Natural killer cell (primary cell): ENCODE measurements around the gene MAPK4. TPM values are rescaled to one million over a fixed set of nuclear protein-coding genes. Genes with fewer than 3 reads are reported as not detected.

ENCODE experiments used
- ATAC-seq, 3 donors: fragments of 150-1000 bp in 2 of 3; fragments of 200-7000 bp in 1 of 3; cut with Tn5 transposase; 1 replicate in 1 of 3; 2 replicates in 2 of 3; pipeline ENCODE4 v1.10.0; 2021; ENCODE audit warnings: mild to moderate bottlenecking in 2 of 3, moderate library complexity in 2 of 3
- DNase-seq, 2 donors: peaks; one replicate each; pipeline versions ENCODE4 v3.0.0 to v3.0.0-alpha.2; 2013 to 2021; ENCODE audit warnings: mixed read lengths in 1 of 2
- H3K27ac ChIP-seq: one replicate; pipeline ENCODE4 v1.5.1; 2013; ENCODE audit warnings: mild to moderate bottlenecking, low read length
- H3K27me3 ChIP-seq: one replicate; pipeline ENCODE4 v1.6.1; 2013; ENCODE audit warnings: low read length; ENCODE audit not compliant: control insufficient read depth, insufficient read depth
- H3K36me3 ChIP-seq: one replicate; pipeline ENCODE4 v1.6.1; 2013; ENCODE audit warnings: low read length; ENCODE audit not compliant: control insufficient read depth, insufficient read depth
- H3K4me1 ChIP-seq: one replicate; pipeline ENCODE4 v1.6.1; 2013; ENCODE audit warnings: low read length; ENCODE audit not compliant: control insufficient read depth, insufficient read depth
- H3K4me3 ChIP-seq: one replicate; pipeline ENCODE4 v1.5.1; 2013; ENCODE audit warnings: low read length
- H3K9me3 ChIP-seq: one replicate; pipeline ENCODE4 v1.6.1; 2013; ENCODE audit warnings: low read length; ENCODE audit not compliant: control insufficient read depth, insufficient read depth
- H3K27ac Mint-ChIP-seq, 2 donors: one replicate each; pipeline ENCODE4 v1.8.0; 2022; ENCODE audit warnings: mild to moderate bottlenecking in 2 of 2, mixed read lengths in 2 of 2, moderate library complexity in 1 of 2
- H3K27me3 Mint-ChIP-seq, 2 donors: one replicate each; pipeline ENCODE4 v1.8.0; 2022; ENCODE audit warnings: low read depth in 2 of 2, mixed read lengths in 2 of 2
- H3K36me3 Mint-ChIP-seq: one replicate; pipeline ENCODE4 v1.8.0; 2022; ENCODE audit warnings: mixed read lengths
- H3K4me1 Mint-ChIP-seq, 2 donors: one replicate each; pipeline ENCODE4 v1.8.0; 2022; ENCODE audit warnings: mixed read lengths in 2 of 2
- H3K4me3 Mint-ChIP-seq: one replicate; pipeline ENCODE4 v1.8.0; 2022; ENCODE audit warnings: mild to moderate bottlenecking, moderate library complexity, mixed read lengths
- H3K9me3 Mint-ChIP-seq, 2 donors: one replicate each; pipeline ENCODE4 v1.8.0; 2022; ENCODE audit warnings: mixed read lengths in 2 of 2
- WGBS: methylation state at CpG from one replicate; pipeline ENCODE4 v1.1.7; 2013; ENCODE audit warnings: missing lambda C conversion rate; ENCODE audit not compliant: insufficient coverage; 5-methylcytosine and 5-hydroxymethylcytosine counted together
- intact Hi-C: fragments of 100-400 bp; cut with micrococcal nuclease; formaldehyde crosslinking; loops from one replicate; pipeline ENCODE4 v1.14.2; 2022
- total RNA-seq, 4 donors: library from RNA; stranded (reverse); fragments of 120-200 nt in 1 of 4; gene quantifications; one replicate each; pipeline versions ENCODE4 v1.2.3 to v1.2.4, GENCODE V29; 2013 to 2022
- TF ChIP-seq, protein P1 (sequence below): fragments of 200-600 bp; IDR thresholded peaks from one replicate; pipeline ENCODE4 v1.8.0; 2022; ENCODE audit warnings: antibody characterized with exemption

MAPK4 gene
- total RNA-seq, 3 donors from 2014 or later (not counting 1 experiment from before 2014, with no cell fraction given): not detected

DNA sequence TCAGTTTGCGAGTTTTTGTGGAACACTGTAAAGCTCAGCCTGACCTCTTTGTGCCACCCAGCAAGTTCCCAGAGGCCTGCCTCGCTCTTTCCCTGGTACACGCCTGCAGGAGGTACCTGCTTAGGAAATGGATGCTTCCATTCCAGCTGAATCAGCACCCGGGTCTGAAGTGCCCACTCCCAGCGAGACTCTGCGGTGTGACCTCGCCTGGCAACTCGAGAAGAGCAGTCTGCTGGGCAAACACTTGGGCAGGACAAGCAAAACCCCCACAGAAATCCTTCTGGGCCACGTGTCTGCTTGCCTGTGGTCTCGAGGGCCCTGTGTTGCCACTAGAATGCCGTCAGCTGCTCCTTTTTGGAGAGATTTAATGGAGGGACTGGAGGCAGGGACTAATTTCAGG, 127.6 kb downstream of the MAPK4 start:
- Mint-ChIP-seq H3K36me3 (no peaks in the 10 kb centered on the region), H3K4me3 (no peak overlapping the region), H3K9me3 (no peaks in the 10 kb centered on the region), H3K4me1 (no peaks in the 10 kb centered on the region), H3K27me3 (peaks cover 0 to 3% of the 10 kb centered on the region in 2 donors), H3K27ac (no peak overlapping the region)
- Histone ChIP-seq H3K4me1 (no peaks in the 10 kb centered on the region), H3K4me3 (no peak overlapping the region), H3K36me3 (no peaks in the 10 kb centered on the region), H3K27ac (no peak overlapping the region), H3K27me3 (no peaks in the 10 kb centered on the region), H3K9me3 (no peaks in the 10 kb centered on the region)
- TF ChIP-seq, protein P1, sequence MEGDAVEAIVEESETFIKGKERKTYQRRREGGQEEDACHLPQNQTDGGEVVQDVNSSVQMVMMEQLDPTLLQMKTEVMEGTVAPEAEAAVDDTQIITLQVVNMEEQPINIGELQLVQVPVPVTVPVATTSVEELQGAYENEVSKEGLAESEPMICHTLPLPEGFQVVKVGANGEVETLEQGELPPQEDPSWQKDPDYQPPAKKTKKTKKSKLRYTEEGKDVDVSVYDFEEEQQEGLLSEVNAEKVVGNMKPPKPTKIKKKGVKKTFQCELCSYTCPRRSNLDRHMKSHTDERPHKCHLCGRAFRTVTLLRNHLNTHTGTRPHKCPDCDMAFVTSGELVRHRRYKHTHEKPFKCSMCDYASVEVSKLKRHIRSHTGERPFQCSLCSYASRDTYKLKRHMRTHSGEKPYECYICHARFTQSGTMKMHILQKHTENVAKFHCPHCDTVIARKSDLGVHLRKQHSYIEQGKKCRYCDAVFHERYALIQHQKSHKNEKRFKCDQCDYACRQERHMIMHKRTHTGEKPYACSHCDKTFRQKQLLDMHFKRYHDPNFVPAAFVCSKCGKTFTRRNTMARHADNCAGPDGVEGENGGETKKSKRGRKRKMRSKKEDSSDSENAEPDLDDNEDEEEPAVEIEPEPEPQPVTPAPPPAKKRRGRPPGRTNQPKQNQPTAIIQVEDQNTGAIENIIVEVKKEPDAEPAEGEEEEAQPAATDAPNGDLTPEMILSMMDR: no peak
- 75% methylated on average over 11 of the region's 11 CpGs for WGBS
- DNase-seq (no peak), ATAC-seq (no peak)
- intact Hi-C loops: no loop called here

DNA sequence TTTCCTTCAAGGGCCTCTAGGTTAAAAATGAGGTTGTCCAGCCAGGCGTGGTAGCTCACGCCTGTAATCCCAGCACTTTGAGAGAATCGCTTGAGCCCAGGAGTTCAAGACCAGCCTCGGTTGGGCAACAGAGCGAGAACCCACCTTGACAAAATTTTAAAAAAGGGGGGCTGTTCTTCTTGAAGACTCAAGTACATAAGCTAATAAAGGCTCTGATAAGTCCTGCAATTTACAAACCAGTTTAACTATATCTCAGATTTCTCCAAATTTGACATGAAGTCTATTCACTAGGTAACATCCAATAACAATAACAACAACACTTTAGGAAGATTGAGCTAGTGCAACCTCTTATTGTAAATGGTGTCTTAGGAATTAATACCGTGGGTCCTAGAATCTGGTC, 129.7 kb downstream of the MAPK4 start:
- intact Hi-C loops: no loop called here
- no peaks in the 10 kb centered on the region for H3K9me3 Mint-ChIP-seq
- H3K27me3 Mint-ChIP-seq: peaks cover 0 to 5% of the 10 kb centered on the region in 2 donors
- ATAC-seq (no peak), DNase-seq (no peak)
- no peak overlapping the region for H3K4me3 ChIP-seq
- TF ChIP-seq, protein P1: no peak
- no peaks in the 10 kb centered on the region for H3K4me1 Mint-ChIP-seq
- no peaks in the 10 kb centered on the region for H3K36me3 ChIP-seq
- H3K4me1 ChIP-seq: no peaks in the 10 kb centered on the region
- 93% methylated on average over 6 of the region's 6 CpGs for WGBS
- H3K27ac Mint-ChIP-seq: no peak overlapping the region
- H3K4me3 Mint-ChIP-seq: no peak overlapping the region
- H3K27me3 ChIP-seq: no peaks in the 10 kb centered on the region
- no peak overlapping the region for H3K27ac ChIP-seq
- H3K36me3 Mint-ChIP-seq: no peaks in the 10 kb centered on the region
- H3K9me3 ChIP-seq: no peaks in the 10 kb centered on the region

DNA sequence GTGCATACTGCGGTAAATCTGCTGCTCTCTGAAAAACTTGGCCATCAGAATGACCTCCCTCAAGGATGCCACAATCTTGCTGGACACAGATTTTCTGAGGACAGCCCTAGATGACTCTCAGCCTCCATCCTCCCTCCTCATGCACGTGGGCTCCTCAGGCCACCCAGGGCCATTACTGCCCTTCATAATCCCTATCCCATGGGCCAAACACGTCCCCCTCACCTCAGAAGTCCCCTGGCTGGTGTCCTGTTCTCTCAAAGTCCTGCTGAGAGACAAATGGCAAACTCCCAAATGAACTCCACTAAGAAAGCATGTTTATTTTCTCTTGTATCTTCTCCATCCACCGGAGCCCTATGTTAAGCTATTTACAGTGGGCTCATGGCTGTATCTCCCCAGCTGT, 134.3 kb downstream of the MAPK4 start:
- Histone ChIP-seq H3K27me3 (no peaks in the 10 kb centered on the region), H3K4me3 (no peak overlapping the region), H3K27ac (no peak overlapping the region), H3K36me3 (no peaks in the 10 kb centered on the region), H3K9me3 (no peaks in the 10 kb centered on the region), H3K4me1 (no peaks in the 10 kb centered on the region)
- intact Hi-C loops: no loop called here
- no peaks in the 10 kb centered on the region for H3K4me1 Mint-ChIP-seq
- H3K36me3 Mint-ChIP-seq: no peaks in the 10 kb centered on the region
- no peak overlapping the region for H3K27ac Mint-ChIP-seq
- 67% methylated on average over 3 of the region's 4 CpGs for whole genome bisulfite sequencing
- TF ChIP-seq, protein P1: no peak
- ATAC-seq (no peak), DNase-seq (no peak)
- no peaks in the 10 kb centered on the region for H3K9me3 Mint-ChIP-seq
- H3K4me3 Mint-ChIP-seq: no peak overlapping the region
- peaks cover 3 to 7% of the 10 kb centered on the region in 2 donors for H3K27me3 Mint-ChIP-seq

DNA sequence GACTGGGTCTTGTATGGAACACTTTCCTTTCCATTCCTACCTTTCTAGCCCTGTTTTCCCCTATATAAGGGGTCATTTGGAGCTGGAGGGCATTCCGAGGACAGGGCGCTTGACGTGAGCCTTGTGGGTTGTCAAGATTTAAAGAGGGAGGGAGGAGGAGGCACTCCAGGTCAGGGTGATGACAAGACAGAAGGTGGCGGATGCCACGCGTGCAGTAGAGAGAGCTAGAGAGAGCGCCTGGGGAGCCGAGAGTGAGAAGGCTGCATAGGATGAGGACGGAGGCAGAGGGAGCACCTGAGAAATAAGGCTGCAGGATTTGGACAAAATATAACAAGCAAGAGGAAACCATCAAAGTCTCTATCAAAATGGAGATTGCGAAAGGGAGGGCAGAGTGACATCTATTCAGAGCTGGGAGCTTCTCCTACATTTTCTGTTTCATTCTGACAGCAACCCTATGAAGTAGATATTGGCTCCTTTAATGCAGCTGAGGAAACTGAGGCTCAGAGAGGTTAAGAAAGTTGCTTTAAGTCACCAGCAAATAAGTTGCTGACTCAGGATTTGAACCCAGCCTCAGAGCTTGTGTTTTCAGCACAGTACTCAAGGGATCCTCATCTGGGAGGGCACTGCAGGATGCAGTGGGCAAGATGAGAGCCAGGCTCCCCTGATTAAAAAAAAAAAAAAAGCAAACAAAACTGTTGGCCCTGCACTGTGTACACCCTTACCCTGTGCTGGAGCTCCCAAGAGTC, 135.7 kb downstream of the MAPK4 start:
- H3K27me3 ChIP-seq: no peaks in the 10 kb centered on the region
- H3K4me3 Mint-ChIP-seq: no peak overlapping the region
- H3K27ac Mint-ChIP-seq: no peak overlapping the region
- DNase-seq: no peak
- no peaks in the 10 kb centered on the region for H3K36me3 ChIP-seq
- H3K36me3 Mint-ChIP-seq: no peaks in the 10 kb centered on the region
- ATAC-seq: no peak
- 92% methylated on average over 10 of the region's 10 CpGs for WGBS
- no peaks in the 10 kb centered on the region for H3K4me1 Mint-ChIP-seq
- H3K9me3 Mint-ChIP-seq: no peaks in the 10 kb centered on the region
- H3K4me3 ChIP-seq: no peak overlapping the region
- peaks cover 3 to 7% of the 10 kb centered on the region in 2 donors for H3K27me3 Mint-ChIP-seq
- no peaks in the 10 kb centered on the region for H3K9me3 ChIP-seq
- no peak overlapping the region for H3K27ac ChIP-seq
- intact Hi-C loops: no loop called here
- TF ChIP-seq, protein P1: no peak
- H3K4me1 ChIP-seq: no peaks in the 10 kb centered on the region
